SKM-1 (cell line): ENCODE results near the gene GRAMD1B.
A peak's percentile ranks its signal among the peaks of the same experiment; 100 is the strongest.

Experiments
- DNase-seq: peaks from one replicate; lab custom pipeline; 2025; ENCODE audit not compliant: unreplicated experiment; lab: John Stamatoyannopoulos, UW

Gene GRAMD1B

GRCh38 chr11:123473941-123474677 is 44.0 kb downstream of the GRAMD1B start:
- DNase-seq, result no peak

GRCh38 chr11:123474994-123475393 is 44.9 kb downstream of the GRAMD1B start:
- no peak for DNase-seq

- DNase-seq, result no peak
These were observed 45.4 kb downstream of the GRAMD1B start for GRCh38 chr11:123475469-123475868.

- no peak for DNase-seq
These were observed 47.3 kb downstream of the GRAMD1B start for GRCh38 chr11:123477205-123477907.

DNA sequence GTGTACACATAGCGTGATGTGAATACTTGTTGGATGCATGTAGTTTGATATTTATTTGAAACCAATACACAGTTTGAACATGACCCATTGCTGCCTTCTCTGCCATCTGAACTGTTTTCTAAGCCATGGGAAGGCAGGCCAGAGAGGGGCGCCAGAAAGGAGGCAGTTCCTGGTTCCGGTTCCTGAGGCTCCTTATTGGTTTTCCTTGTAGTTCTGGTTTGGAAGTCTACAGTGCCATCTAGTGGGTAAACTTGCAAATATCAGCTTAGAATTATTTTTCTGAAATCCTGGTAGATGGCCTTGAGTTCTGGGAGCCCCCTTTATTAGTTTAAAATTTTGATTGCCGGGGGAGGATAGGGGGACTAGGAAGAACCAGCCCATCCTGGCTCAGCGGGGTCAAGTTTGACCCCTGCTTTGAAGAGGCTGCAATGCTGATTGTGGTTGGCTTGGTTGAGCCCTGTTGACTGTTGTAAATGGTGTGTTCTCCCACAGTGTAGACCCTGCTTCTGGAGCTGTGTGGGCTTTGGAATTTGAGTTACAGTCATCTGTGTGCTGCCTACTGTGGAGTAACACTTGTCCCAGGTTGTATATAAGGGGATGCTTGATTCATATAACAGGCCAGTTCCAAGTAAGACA is 48.4 kb downstream of the GRAMD1B start:
- DNase-seq, result peak; percentile 51

DNA sequence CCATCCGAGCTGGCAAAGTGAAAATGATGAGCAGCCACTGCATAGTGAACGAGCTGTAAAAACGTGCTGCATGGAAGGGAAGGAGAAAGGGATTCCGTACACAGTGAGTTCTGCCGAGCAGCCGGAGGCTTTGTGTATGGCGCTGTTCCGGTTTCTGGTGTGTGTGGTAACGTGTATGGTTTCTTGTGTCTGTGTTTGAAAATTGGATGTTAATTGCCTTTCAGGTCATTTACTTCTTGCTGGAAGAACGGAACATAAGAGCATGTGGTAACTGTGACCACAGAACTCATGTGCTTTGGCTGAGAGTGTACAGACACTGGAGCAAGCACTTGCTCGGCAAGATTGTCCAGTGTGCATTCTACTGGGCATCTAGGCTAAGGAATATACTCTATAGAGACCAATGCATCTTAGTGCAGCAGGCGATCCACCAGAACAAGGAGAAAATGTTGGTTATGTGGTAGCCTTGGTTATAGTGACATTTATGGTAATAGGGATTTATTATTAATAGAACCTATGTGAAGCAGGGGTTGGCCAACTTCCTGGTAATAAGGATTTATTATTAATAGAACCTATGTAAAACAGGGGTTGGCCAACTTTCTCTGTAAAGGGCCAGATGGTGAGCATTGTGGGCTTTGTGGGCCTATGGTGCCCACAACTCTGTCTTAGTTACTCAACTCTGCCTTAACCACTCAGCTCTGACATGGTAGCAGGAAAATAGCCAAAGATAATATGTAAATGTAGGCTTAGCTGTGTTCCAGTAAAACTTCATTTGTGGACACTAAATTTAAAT is 49.2 kb downstream of the GRAMD1B start:
- peak; percentile 81 for DNase-seq

GRCh38 chr11:123480290-123480815 is 50.3 kb downstream of the GRAMD1B start:
- DNase-seq, result no peak

- DNase-seq, result no peak
These were observed 50.8 kb downstream of the GRAMD1B start for GRCh38 chr11:123480882-123481281.

DNA sequence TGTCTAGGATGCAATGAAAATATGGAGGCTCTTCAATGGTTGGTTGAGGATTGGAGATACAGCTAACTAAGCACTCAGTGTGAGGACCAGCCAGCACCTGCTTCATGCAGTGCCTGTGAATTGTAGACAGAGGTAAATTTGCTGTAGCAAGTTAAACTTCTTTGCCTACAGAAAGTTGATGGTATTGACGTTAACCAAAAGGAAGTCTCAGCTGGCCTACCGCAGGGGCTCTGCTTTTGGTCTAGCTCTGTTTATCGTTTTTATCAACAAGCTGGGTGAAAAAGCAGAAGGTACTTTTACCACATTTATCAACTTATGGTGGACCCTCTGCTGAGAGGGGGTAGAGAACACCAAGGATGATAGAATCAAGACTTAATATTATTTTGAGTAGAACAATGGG is 51.6 kb downstream of the GRAMD1B start:
- DNase-seq, result no peak

DNA sequence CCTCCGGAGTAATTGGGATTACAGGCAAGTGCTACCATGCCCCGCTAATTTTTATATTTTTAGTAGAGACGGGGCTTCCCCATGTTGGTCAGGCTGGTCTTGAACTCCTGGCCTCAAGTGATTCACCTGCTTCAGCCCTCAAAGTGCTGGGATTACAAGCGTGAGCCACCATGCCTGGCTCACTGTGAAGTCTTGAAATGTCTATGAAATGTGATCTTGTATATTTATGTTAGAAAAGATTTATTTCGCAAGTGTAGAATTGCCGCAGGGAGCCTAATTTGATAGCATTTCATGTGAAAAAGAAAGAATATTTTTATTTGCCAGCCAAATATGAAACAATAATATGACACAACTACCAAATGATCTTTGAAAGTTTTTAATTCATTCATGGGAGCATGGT is 52.1 kb downstream of the GRAMD1B start:
- DNase-seq, result no peak

GRCh38 chr11:123483058-123483457 is 53.0 kb downstream of the GRAMD1B start:
- DNase-seq, result no peak

- DNase-seq, result no peak
These were observed 53.4 kb downstream of the GRAMD1B start for GRCh38 chr11:123483466-123483865.

GRCh38 chr11:123484448-123484847 is 54.4 kb downstream of the GRAMD1B start:
- no peak for DNase-seq

GRCh38 chr11:123487157-123487744 is 57.2 kb downstream of the GRAMD1B start:
- DNase-seq, result no peak

- no peak for DNase-seq
These were observed 60.5 kb downstream of the GRAMD1B start for GRCh38 chr11:123490527-123490926.

DNA sequence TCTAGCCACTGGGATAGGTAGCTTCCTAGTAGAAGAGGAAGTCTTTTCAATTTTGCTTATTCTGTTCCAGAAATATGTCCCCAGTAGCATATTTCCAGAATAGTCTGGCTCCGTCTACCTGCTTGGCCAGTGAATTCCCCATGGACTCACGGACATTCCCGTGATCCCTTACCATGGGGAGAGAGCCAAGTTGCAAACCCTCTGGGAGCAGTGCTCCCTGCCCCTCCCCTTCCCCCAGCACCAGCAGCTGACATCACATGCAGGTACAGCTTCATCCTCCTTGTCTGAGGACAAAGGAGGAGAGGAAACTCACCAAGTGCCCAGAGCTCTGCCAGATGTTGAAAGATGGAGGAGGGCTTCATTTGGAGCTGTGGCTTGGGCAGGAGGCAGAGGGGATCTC is 61.2 kb downstream of the GRAMD1B start:
- DNase-seq, result no peak

GRCh38 chr11:123493349-123494063 is 63.4 kb downstream of the GRAMD1B start:
- no peak for DNase-seq

- no peak for DNase-seq
These were observed 64.4 kb downstream of the GRAMD1B start for GRCh38 chr11:123494195-123495050.

DNA sequence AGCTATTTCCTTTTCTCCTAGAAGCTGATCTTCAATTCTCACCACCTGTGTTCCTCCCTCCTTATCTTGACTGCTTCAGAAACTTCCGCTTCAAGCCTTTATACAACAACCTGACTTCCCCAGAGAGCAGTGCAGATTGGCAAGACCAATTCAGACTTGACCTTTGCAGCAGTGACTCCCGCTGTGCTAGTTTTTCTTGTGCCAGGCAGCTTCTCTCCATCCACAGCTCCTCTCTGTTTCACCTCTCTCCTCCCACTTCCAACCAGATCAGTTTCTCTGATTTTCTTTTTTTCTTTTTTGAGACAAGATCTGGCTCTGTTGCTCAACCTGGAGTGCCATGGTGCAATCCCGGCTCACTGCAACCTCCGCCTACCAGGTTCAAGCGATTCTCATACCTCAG is 74.3 kb downstream of the GRAMD1B start:
- peak; percentile 7 for DNase-seq
